Spleen (tissue), 7 donors: ENCODE data around the gene TIGD6.

Source experiments
- POLR2AphosphoS5 ChIP-seq, 3 donors: sonication (generic); formaldehyde crosslinking; IDR thresholded peaks; one replicate each; pipeline ENCODE4 v1.5.1; 2017; ENCODE audit warnings: antibody characterized with exemption in 3 of 3
- TF ChIP-seq, protein P1 (sequence below), 11 experiments: fragments of 200-600 bp in 7 of 11; fragments of 450-650 bp in 4 of 11; sonication (generic) in 4 of 11; IDR thresholded peaks in 8 of 11; conservative IDR thresholded peaks in 3 of 11; 1 replicate in 7 of 11; 2 replicates in 4 of 11; pipeline versions ENCODE4 v1.4.0 to v1.8.0; 2016 to 2021; ENCODE audit warnings: antibody characterized with exemption in 11 of 11, inconsistent platforms in 4 of 11, mild to moderate bottlenecking in 1 of 11
- donor health status: DM: no; HTN: no; CAD: no; lungs with moderate emphysema.
- donor health status: DM: no; HTN: no; CAD: no.
- donor health status: DM: no; HTN: no; CAD: no.

DNA sequence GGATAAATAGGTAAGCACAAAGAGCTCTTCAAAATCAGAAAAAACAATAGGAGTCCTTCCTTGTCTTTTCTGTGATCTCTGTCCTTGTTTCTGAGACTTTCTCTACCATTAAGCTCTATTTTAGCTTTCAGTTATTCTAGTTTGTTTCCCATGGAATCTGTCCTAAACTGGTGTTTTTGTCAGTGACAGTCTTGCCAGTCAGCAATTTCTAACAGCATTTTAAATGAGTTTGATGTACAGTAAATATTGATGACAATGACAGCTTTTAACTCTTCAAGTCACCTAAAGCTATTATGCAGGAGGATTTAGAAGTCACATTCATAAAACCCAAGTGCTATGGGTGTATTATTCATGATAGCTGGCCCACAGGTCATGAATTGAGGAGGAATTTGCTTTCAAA, 17.9 kb downstream of the TIGD6 start:
- no peak for TF ChIP-seq POLR2AphosphoS5 (IDR thresholded peaks at IDR 0.05)
- TF ChIP-seq, protein P1, sequence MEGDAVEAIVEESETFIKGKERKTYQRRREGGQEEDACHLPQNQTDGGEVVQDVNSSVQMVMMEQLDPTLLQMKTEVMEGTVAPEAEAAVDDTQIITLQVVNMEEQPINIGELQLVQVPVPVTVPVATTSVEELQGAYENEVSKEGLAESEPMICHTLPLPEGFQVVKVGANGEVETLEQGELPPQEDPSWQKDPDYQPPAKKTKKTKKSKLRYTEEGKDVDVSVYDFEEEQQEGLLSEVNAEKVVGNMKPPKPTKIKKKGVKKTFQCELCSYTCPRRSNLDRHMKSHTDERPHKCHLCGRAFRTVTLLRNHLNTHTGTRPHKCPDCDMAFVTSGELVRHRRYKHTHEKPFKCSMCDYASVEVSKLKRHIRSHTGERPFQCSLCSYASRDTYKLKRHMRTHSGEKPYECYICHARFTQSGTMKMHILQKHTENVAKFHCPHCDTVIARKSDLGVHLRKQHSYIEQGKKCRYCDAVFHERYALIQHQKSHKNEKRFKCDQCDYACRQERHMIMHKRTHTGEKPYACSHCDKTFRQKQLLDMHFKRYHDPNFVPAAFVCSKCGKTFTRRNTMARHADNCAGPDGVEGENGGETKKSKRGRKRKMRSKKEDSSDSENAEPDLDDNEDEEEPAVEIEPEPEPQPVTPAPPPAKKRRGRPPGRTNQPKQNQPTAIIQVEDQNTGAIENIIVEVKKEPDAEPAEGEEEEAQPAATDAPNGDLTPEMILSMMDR (IDR thresholded peaks at IDR 0.05 in 8 of 11, conservative IDR thresholded peaks at IDR 0.05 in 3 of 11): no peak
